Hepatocyte (in vitro differentiated cells): ENCODE measurements around the gene CMTR1. TPM values are rescaled to one million over a fixed set of nuclear protein-coding genes. Genes with fewer than 3 reads are reported as not detected.

Source experiments
- DNase-seq: peaks from one replicate; pipeline ENCODE4 v3.0.0-alpha.2; 2016; ENCODE audit warnings: low spot score
- H2AFZ ChIP-seq: fragments of 200-600 bp; sonication (generic); 2 replicates; pipeline ENCODE4 v1.6.0; 2016; ENCODE audit warnings: antibody characterized with exemption, mild to moderate bottlenecking
- H3K27ac ChIP-seq: fragments of 200-600 bp; sonication (generic); 2 replicates; pipeline ENCODE4 v1.5.1; 2016; ENCODE audit warnings: mild to moderate bottlenecking
- H3K27me3 ChIP-seq: fragments of 200-600 bp; sonication (generic); 2 replicates; pipeline ENCODE4 v1.6.1; 2016
- H3K36me3 ChIP-seq: fragments of 200-600 bp; sonication (generic); replicated peaks from 2 replicates; pipeline ENCODE4 v1.5.1; 2016; ENCODE audit warnings: low read depth; ENCODE audit not compliant: insufficient read depth
- H3K4me1 ChIP-seq: fragments of 200-600 bp; sonication (generic); 2 replicates; pipeline ENCODE4 v1.5.1; 2016; ENCODE audit warnings: mild to moderate bottlenecking, moderate library complexity; ENCODE audit not compliant: insufficient read depth
- H3K4me2 ChIP-seq: fragments of 200-600 bp; sonication (generic); 2 replicates; pipeline ENCODE4 v1.6.0; 2016
- H3K4me3 ChIP-seq: fragments of 200-600 bp; sonication (generic); 2 replicates; pipeline ENCODE4 v1.5.1; 2016; ENCODE audit warnings: mild to moderate bottlenecking
- H3K79me2 ChIP-seq: fragments of 200-600 bp; sonication (generic); 2 replicates; pipeline ENCODE4 v1.6.0; 2017; ENCODE audit warnings: mild to moderate bottlenecking
- H3K9me2 ChIP-seq: fragments of 200-600 bp; sonication (generic); replicated peaks from 2 replicates; pipeline ENCODE4 v1.6.0; 2017; ENCODE audit warnings: mild to moderate bottlenecking; ENCODE audit not compliant: insufficient read depth
- H3K9me3 ChIP-seq: fragments of 200-600 bp; sonication (generic); 2 replicates; pipeline ENCODE4 v1.5.1; 2016; ENCODE audit warnings: low read depth, mild to moderate bottlenecking
- H4K20me1 ChIP-seq: fragments of 200-600 bp; sonication (generic); 2 replicates; pipeline ENCODE4 v1.6.0; 2016; ENCODE audit warnings: mild to moderate bottlenecking; ENCODE audit not compliant: insufficient read depth, poor library complexity, severe bottlenecking
- EZH2 ChIP-seq: fragments of 200-600 bp; sonication (generic); IDR thresholded peaks from 2 replicates; pipeline ENCODE4 v1.6.1; 2016; ENCODE audit warnings: antibody characterized with exemption, mild to moderate bottlenecking, borderline replicate concordance
- EZH2phosphoT487 ChIP-seq: fragments of 200-600 bp; sonication (generic); IDR thresholded peaks from one replicate; pipeline ENCODE4 v1.6.1; 2018; ENCODE audit warnings: antibody characterized with exemption, mild to moderate bottlenecking, low read depth, moderate library complexity; ENCODE audit not compliant: unreplicated experiment, severe bottlenecking
- WGBS: methylation state at CpG from one replicate; pipeline ENCODE4 v1.1.6; 2016; ENCODE audit warnings: low lambda C conversion rate; ENCODE audit errors: missing lambda C conversion rate; 5-methylcytosine and 5-hydroxymethylcytosine counted together
- polyA plus RNA-seq: library from polyadenylated mRNA; unstranded; fragments of >200 nt; fragmentation: Nextera tagmentation; extraction: Ambion mirVana; gene quantifications from 2 replicates; pipeline ENCODE4 v1.2.1, GENCODE V29; 2016
- total RNA-seq: library from RNA; depleted of rRNA; stranded (reverse); fragments of >200 nt; gene quantifications from 2 replicates; pipeline ENCODE4 v1.2.3, GENCODE V29; 2014
- TF ChIP-seq, protein P1 (sequence below): fragments of 200-600 bp; sonication (generic); IDR thresholded peaks from 2 replicates; pipeline ENCODE4 v1.5.1; 2016; ENCODE audit warnings: antibody characterized with exemption, mild to moderate bottlenecking; ENCODE audit not compliant: poor library complexity

CMTR1 gene
- total and polyA plus RNA-seq, 2 experiments from 2014 or later, result 22.5 to 34.4 TPM

DNA sequence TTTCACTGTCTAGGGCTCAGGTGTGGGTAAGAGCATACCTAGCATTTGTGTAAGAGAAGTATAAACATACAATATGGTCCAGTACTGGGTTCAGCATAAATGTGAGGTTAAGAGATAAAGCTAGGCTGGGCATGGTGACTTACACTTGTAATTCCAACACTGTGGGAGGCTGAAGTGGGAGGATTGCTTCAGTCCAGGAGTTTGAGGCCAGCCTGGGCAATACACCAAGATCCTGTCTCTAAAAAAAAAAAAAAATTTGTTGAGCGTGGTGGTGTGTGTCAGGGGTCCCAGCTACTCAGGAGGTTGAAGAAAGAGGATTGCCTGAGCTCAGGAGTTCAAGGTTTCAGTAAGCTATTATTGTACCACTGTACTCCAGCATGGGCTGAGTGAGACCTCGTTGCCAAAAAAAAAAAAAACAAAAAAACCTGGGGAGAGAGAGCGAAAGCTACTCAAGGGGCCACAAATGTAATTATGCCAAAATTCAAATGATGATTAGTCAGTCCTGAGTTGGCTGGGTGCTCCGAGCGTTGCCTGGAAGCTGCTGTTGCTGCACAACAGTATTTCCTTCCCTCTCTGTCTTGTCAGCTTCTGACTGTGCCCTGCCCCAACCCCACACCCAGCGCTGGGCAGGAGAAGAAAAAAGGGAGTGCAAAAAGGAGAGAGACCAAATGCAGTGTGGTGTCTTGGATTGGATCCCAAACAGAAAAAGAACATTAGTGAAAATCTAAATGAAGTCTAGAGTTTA, 24.0 kb downstream of the CMTR1 start:
- Histone ChIP-seq H3K4me1 (no peaks in the 10 kb centered on the region), H3K4me3 (no peak overlapping the region), H3K36me3 (no peaks in the 10 kb centered on the region), H3K4me2 (no peak overlapping the region), H3K27ac (no peak overlapping the region), H3K9me3 (no peaks in the 10 kb centered on the region), H3K27me3 (no peaks in the 10 kb centered on the region), H4K20me1 (no peaks in the 10 kb centered on the region), H3K79me2 (no peaks in the 10 kb centered on the region), H3K9me2 (no peaks in the 10 kb centered on the region), H2AFZ (no peak overlapping the region)
- no peak for DNase-seq
- TF ChIP-seq EZH2, result no peak
- TF ChIP-seq, protein P1, sequence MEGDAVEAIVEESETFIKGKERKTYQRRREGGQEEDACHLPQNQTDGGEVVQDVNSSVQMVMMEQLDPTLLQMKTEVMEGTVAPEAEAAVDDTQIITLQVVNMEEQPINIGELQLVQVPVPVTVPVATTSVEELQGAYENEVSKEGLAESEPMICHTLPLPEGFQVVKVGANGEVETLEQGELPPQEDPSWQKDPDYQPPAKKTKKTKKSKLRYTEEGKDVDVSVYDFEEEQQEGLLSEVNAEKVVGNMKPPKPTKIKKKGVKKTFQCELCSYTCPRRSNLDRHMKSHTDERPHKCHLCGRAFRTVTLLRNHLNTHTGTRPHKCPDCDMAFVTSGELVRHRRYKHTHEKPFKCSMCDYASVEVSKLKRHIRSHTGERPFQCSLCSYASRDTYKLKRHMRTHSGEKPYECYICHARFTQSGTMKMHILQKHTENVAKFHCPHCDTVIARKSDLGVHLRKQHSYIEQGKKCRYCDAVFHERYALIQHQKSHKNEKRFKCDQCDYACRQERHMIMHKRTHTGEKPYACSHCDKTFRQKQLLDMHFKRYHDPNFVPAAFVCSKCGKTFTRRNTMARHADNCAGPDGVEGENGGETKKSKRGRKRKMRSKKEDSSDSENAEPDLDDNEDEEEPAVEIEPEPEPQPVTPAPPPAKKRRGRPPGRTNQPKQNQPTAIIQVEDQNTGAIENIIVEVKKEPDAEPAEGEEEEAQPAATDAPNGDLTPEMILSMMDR, result no peak
- WGBS, result 81% methylated on average over 6 of the region's 6 CpGs

DNA sequence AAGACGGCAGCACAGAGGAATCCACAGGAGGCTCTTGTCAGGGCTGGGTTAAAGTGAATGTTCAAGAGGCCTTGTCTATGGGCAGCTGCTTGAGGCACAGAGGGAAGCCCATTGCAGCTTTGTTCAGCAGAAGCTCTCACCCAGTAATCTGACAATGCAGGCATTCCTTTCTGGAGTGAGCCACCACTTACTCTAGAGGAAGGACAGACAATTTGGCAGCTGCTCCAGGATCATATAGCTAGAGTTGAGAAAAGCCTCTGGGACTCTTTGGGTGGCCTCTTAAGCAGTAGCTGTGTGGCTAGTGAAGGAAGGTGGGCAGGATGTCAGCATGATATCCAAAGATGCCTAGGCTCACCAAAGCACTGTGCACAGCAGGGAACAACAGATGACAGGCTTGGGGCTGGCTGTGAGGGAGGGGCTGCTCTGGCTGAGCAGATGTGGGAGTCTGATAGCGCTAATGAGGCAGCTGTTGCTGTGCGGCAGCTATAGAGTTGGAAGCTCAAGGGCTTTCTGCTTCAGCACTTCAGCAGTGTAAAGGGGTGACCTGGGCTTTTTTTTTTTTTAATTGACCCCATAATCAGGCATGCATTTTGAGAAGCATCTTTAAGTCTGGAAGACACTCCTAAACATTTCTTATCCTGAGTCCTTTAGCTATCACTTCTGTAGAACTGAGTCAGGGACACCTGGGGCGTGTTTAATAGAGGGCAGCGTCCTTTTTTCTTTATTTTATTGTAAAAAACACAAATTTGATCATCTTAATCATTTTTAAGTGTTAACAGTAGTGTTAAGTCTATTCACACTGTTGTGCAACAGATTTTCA, 27.2 kb downstream of the CMTR1 start:
- no peaks in the 10 kb centered on the region for H4K20me1 ChIP-seq
- H3K4me2 ChIP-seq, result no peak overlapping the region
- no peak for TF ChIP-seq EZH2phosphoT487
- H2AFZ ChIP-seq, result no peak overlapping the region
- H3K9me3 ChIP-seq, result no peaks in the 10 kb centered on the region
- no peak overlapping the region for H3K27ac ChIP-seq
- no peaks in the 10 kb centered on the region for H3K4me1 ChIP-seq
- H3K9me2 ChIP-seq, result no peaks in the 10 kb centered on the region
- H3K27me3 ChIP-seq, result no peaks in the 10 kb centered on the region
- no peak overlapping the region for H3K4me3 ChIP-seq
- WGBS, result 75% methylated on average over 5 of the region's 5 CpGs
- no peak for DNase-seq
- no peaks in the 10 kb centered on the region for H3K79me2 ChIP-seq
- no peaks in the 10 kb centered on the region for H3K36me3 ChIP-seq

DNA sequence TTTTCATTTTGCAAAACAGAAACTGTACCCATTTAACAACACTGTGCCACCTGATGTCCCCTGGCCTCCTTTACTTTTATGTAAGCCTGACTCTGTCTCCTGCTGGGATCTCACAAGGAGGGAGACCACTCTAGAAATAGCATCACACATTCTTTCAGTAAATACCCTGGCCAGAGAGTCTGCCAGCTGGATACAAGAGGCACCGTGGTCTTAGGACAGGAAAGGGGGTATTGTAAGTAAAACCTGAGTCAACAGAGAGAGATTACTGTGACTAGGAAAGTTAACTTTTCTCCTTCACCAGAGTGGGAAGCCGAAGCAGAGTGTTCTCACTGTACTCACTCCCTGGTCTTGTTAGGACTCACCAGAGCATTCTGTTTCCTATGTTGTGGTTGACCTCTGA, 27.8 kb downstream of the CMTR1 start:
- no peaks in the 10 kb centered on the region for H3K36me3 ChIP-seq
- no peaks in the 10 kb centered on the region for H3K9me3 ChIP-seq
- H3K27me3 ChIP-seq, result no peaks in the 10 kb centered on the region
- no peak for TF ChIP-seq EZH2
- TF ChIP-seq, protein P1, result no peak
- H3K79me2 ChIP-seq, result no peaks in the 10 kb centered on the region
- H2AFZ ChIP-seq, result no peak overlapping the region
- no peaks in the 10 kb centered on the region for H3K4me1 ChIP-seq
- H3K27ac ChIP-seq, result no peak overlapping the region
- H3K9me2 ChIP-seq, result no peaks in the 10 kb centered on the region
- DNase-seq, result no peak
- no peak overlapping the region for H3K4me2 ChIP-seq
- H4K20me1 ChIP-seq, result no peaks in the 10 kb centered on the region
- WGBS, result 51% methylated on average over 2 of the region's 2 CpGs
- H3K4me3 ChIP-seq, result no peak overlapping the region

DNA sequence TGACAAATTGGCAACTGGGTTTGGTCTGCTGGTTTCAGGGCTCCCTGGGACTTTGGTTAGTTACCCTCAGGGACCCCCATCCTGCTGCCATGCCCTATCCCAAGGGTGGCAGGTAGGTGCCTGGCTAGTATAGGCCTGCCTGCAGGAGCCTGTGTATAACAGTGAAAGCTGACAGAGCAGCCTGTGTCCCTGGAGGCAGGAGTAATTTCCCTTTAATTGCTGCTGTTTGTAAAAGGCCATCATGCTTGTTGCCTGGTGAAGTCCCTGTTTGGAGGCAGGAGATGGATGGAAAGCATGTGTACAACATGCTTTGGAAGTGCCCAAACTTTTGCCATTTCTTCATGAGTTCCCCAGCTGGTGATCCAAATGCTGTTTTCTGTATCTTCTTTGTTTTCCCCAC, 30.1 kb downstream of the CMTR1 start:
- no peaks in the 10 kb centered on the region for H3K4me1 ChIP-seq
- H4K20me1 ChIP-seq, result no peaks in the 10 kb centered on the region
- H3K9me2 ChIP-seq, result no peaks in the 10 kb centered on the region
- H3K4me2 ChIP-seq, result no peak overlapping the region
- H3K36me3 ChIP-seq, result no peaks in the 10 kb centered on the region
- peaks cover 4% of the 10 kb centered on the region for H3K9me3 ChIP-seq
- TF ChIP-seq EZH2, result no peak
- TF ChIP-seq EZH2phosphoT487, result no peak
- TF ChIP-seq, protein P1, result no peak
- H3K27me3 ChIP-seq, result no peaks in the 10 kb centered on the region
- no peak overlapping the region for H3K27ac ChIP-seq
- no peak overlapping the region for H3K4me3 ChIP-seq
- no peak overlapping the region for H2AFZ ChIP-seq
- no peaks in the 10 kb centered on the region for H3K79me2 ChIP-seq
- DNase-seq, result no peak
